Measurements from ENCODE around the gene LCLAT1. TPM values are rescaled to one million over a fixed set of nuclear protein-coding genes. Genes with fewer than 3 reads are reported as not detected.

Gene LCLAT1
- 8.4 and 19.8 TPM in 2 replicates for total RNA-seq

GRCh38 chr2:30447149-30448045 lies at the start of gene LCLAT1:
Gene LCLAT1, plus strand, starts transcription at chr2:30447246. Its CDS starts 78,345 bp downstream, at chr2:30525591.

Other genes with a start within 250 kb of the LCLAT1 start
- 3.9 and 13.3 TPM in 2 replicates for gene LBH, start 215.7 kb upstream of the LCLAT1 start, total RNA-seq